Hepatocyte (in vitro differentiated cells): ENCODE results near the gene TBC1D7. TPM values are rescaled to one million over a fixed set of nuclear protein-coding genes. Genes with fewer than 3 reads are reported as not detected.

Experiments
- DNase-seq: peaks from one replicate; pipeline ENCODE4 v3.0.0-alpha.2; 2016; ENCODE audit warnings: low spot score
- H2AFZ ChIP-seq: fragments of 200-600 bp; sonication (generic); 2 replicates; pipeline ENCODE4 v1.6.0; 2016; ENCODE audit warnings: antibody characterized with exemption, mild to moderate bottlenecking
- H3K27ac ChIP-seq: fragments of 200-600 bp; sonication (generic); 2 replicates; pipeline ENCODE4 v1.5.1; 2016; ENCODE audit warnings: mild to moderate bottlenecking
- H3K27me3 ChIP-seq: fragments of 200-600 bp; sonication (generic); 2 replicates; pipeline ENCODE4 v1.6.1; 2016
- H3K36me3 ChIP-seq: fragments of 200-600 bp; sonication (generic); replicated peaks from 2 replicates; pipeline ENCODE4 v1.5.1; 2016; ENCODE audit warnings: low read depth; ENCODE audit not compliant: insufficient read depth
- H3K4me1 ChIP-seq: fragments of 200-600 bp; sonication (generic); 2 replicates; pipeline ENCODE4 v1.5.1; 2016; ENCODE audit warnings: mild to moderate bottlenecking, moderate library complexity; ENCODE audit not compliant: insufficient read depth
- H3K4me2 ChIP-seq: fragments of 200-600 bp; sonication (generic); 2 replicates; pipeline ENCODE4 v1.6.0; 2016
- H3K4me3 ChIP-seq: fragments of 200-600 bp; sonication (generic); 2 replicates; pipeline ENCODE4 v1.5.1; 2016; ENCODE audit warnings: mild to moderate bottlenecking
- H3K79me2 ChIP-seq: fragments of 200-600 bp; sonication (generic); 2 replicates; pipeline ENCODE4 v1.6.0; 2017; ENCODE audit warnings: mild to moderate bottlenecking
- H3K9me2 ChIP-seq: fragments of 200-600 bp; sonication (generic); replicated peaks from 2 replicates; pipeline ENCODE4 v1.6.0; 2017; ENCODE audit warnings: mild to moderate bottlenecking; ENCODE audit not compliant: insufficient read depth
- H3K9me3 ChIP-seq: fragments of 200-600 bp; sonication (generic); 2 replicates; pipeline ENCODE4 v1.5.1; 2016; ENCODE audit warnings: low read depth, mild to moderate bottlenecking
- H4K20me1 ChIP-seq: fragments of 200-600 bp; sonication (generic); 2 replicates; pipeline ENCODE4 v1.6.0; 2016; ENCODE audit warnings: mild to moderate bottlenecking; ENCODE audit not compliant: insufficient read depth, poor library complexity, severe bottlenecking
- EZH2 ChIP-seq: fragments of 200-600 bp; sonication (generic); IDR thresholded peaks from 2 replicates; pipeline ENCODE4 v1.6.1; 2016; ENCODE audit warnings: antibody characterized with exemption, mild to moderate bottlenecking, borderline replicate concordance
- EZH2phosphoT487 ChIP-seq: fragments of 200-600 bp; sonication (generic); IDR thresholded peaks from one replicate; pipeline ENCODE4 v1.6.1; 2018; ENCODE audit warnings: antibody characterized with exemption, mild to moderate bottlenecking, low read depth, moderate library complexity; ENCODE audit not compliant: unreplicated experiment, severe bottlenecking
- WGBS: methylation state at CpG from one replicate; pipeline ENCODE4 v1.1.6; 2016; ENCODE audit warnings: low lambda C conversion rate; ENCODE audit errors: missing lambda C conversion rate; 5-methylcytosine and 5-hydroxymethylcytosine counted together
- polyA plus RNA-seq: library from polyadenylated mRNA; unstranded; fragments of >200 nt; fragmentation: Nextera tagmentation; extraction: Ambion mirVana; gene quantifications from 2 replicates; pipeline ENCODE4 v1.2.1, GENCODE V29; 2016
- total RNA-seq: library from RNA; depleted of rRNA; stranded (reverse); fragments of >200 nt; gene quantifications from 2 replicates; pipeline ENCODE4 v1.2.3, GENCODE V29; 2014
- TF ChIP-seq, protein P1 (sequence below): fragments of 200-600 bp; sonication (generic); IDR thresholded peaks from 2 replicates; pipeline ENCODE4 v1.5.1; 2016; ENCODE audit warnings: antibody characterized with exemption, mild to moderate bottlenecking; ENCODE audit not compliant: poor library complexity

Gene TBC1D7
- total and polyA plus RNA-seq, 2 experiments from 2014 or later = 15.5 to 28.3 TPM

DNA sequence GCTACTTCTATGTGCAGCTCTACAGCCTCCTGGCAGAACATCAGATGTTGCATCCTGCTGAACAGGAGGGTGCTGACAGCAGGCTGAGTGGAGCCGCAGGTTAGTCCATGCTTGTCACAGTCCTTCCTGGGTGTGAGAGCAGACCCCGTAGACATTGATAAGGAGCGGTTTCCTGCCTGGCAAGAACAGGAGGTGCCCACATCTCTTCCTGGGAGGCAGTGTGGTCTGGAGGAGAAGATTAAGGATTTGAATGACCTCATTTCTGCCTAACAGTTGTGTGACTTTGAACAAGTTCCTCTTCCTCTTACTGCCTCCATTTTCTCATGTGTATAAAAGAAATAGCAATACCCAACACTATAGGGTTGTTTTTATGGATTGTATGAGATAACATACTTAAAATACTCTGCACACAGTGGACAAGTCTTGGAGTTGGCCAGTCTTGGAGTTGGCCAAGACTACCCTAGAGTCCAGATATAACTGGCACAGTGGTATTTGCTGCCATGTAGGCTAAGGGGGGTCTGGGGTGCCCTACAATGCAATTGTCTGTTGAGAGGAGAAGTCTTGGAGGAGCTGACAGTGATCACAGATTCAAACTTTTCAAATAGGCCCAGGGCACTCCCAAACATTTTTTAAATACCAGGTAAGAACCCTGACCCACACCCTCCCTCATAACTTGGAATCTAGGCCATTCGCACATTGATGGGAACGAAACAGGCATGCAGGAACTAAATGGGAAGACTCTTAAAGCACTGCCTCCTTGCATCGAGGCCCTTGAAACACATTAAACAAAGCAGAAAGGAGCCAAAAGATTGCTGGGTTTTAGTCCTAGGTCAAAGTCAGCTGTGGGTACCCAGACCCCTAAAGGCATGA is 32.6 kb upstream of the TBC1D7 start:
- Histone ChIP-seq H3K27ac (no peak overlapping the region), H3K79me2 (no peaks in the 10 kb centered on the region), H3K4me1 (no peaks in the 10 kb centered on the region), H3K9me2 (no peaks in the 10 kb centered on the region), H2AFZ (no peak overlapping the region), H4K20me1 (no peaks in the 10 kb centered on the region), H3K4me2 (no peak overlapping the region), H3K9me3 (no peaks in the 10 kb centered on the region), H3K27me3 (no peaks in the 10 kb centered on the region), H3K4me3 (no peak overlapping the region), H3K36me3 (no peaks in the 10 kb centered on the region)
- TF ChIP-seq, protein P1, sequence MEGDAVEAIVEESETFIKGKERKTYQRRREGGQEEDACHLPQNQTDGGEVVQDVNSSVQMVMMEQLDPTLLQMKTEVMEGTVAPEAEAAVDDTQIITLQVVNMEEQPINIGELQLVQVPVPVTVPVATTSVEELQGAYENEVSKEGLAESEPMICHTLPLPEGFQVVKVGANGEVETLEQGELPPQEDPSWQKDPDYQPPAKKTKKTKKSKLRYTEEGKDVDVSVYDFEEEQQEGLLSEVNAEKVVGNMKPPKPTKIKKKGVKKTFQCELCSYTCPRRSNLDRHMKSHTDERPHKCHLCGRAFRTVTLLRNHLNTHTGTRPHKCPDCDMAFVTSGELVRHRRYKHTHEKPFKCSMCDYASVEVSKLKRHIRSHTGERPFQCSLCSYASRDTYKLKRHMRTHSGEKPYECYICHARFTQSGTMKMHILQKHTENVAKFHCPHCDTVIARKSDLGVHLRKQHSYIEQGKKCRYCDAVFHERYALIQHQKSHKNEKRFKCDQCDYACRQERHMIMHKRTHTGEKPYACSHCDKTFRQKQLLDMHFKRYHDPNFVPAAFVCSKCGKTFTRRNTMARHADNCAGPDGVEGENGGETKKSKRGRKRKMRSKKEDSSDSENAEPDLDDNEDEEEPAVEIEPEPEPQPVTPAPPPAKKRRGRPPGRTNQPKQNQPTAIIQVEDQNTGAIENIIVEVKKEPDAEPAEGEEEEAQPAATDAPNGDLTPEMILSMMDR = no peak
- TF ChIP-seq EZH2phosphoT487 (no peak), EZH2 (no peak)
- 75% methylated on average over 6 of the region's 6 CpGs for WGBS
- DNase-seq = no peak

DNA sequence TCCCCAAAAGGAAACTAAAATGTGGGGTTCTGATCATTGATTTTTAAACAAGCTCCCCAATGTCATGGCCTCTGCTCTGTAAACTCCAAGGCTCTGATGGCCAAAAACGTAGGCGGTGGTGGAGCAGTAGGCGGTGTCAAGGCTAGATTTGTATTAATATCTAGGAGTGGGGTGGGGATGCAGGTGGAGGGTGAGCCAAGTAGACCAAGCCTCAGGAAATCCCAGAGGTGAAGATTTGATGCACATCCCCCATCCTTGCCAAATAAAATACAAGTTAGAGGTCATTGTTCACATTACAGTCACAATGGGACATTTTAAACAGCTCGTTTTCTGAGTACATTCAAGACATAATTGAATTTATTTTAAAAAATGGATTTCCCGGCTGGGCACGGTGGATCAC is 30.9 kb upstream of the TBC1D7 start:
- H3K4me2 ChIP-seq = no peak overlapping the region
- no peak for DNase-seq
- no peaks in the 10 kb centered on the region for H3K79me2 ChIP-seq
- H3K36me3 ChIP-seq = no peaks in the 10 kb centered on the region
- no peak overlapping the region for H3K4me3 ChIP-seq
- 94% methylated on average over 6 of the region's 6 CpGs for WGBS
- H4K20me1 ChIP-seq = no peaks in the 10 kb centered on the region
- no peaks in the 10 kb centered on the region for H3K27me3 ChIP-seq
- H3K4me1 ChIP-seq = peaks cover 4% of the 10 kb centered on the region
- H3K9me3 ChIP-seq = no peaks in the 10 kb centered on the region
- H3K27ac ChIP-seq = no peak overlapping the region
- H2AFZ ChIP-seq = no peak overlapping the region
- no peaks in the 10 kb centered on the region for H3K9me2 ChIP-seq
- TF ChIP-seq EZH2phosphoT487 (no peak), EZH2 (no peak)
- TF ChIP-seq, protein P1 = no peak

DNA sequence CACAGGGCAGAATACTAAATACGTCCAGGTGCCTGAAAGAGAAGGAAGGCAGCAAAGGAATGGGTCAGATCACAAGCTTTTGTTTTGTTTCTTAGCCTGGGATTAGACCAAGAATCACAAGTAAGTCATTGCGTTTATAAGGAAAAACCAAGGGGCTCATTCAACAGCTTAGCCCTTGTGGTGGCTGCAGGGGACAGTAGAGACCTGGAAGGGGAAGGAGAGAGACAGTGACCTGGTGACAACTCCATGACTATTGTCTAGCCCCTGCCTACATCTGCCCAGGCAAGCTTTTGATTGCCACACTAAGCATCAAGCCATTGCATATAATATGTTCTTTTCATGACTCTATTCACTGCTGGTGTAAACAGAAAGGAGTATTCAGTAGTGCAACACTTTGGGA is 30.2 kb upstream of the TBC1D7 start:
- Histone ChIP-seq H3K4me1 (peaks cover 6% of the 10 kb centered on the region), H3K9me3 (no peaks in the 10 kb centered on the region), H2AFZ (no peak overlapping the region), H4K20me1 (no peaks in the 10 kb centered on the region), H3K36me3 (no peaks in the 10 kb centered on the region), H3K27ac (no peak overlapping the region), H3K79me2 (no peaks in the 10 kb centered on the region), H3K4me2 (no peak overlapping the region), H3K9me2 (no peaks in the 10 kb centered on the region), H3K27me3 (no peaks in the 10 kb centered on the region), H3K4me3 (no peak overlapping the region)
- TF ChIP-seq, protein P1 = no peak
- TF ChIP-seq EZH2 (no peak), EZH2phosphoT487 (no peak)
- 83% methylated on average over 2 of the region's 2 CpGs for WGBS
- DNase-seq = no peak
